ENCODE results near the gene GABRE.
"Not testable (repeated sequence)": the region's sequence is repeated elsewhere in the genome, so short reads cannot be mapped to it uniquely, and the experiment has no call there.

The GABRE gene

DNA sequence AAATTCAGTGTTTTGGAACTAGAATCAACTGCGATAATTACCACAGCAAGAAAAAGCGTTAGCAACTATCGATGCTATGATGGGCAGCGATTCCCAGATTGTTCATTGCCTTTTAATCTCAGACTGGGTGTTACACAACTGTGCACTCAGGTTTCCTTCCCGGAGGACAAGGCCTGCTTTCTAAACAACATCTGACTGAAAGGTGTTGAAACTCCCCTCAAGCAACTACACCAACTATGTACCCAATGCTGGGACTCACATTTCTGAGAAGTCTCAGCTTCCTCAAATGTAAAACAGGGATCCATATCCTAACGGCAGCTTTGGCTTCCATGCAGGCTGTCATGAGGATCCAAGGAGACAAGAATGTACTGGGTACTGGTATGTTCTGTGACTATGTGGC lies 8.2 kb downstream of the GABRE start:
- no peak for DNase-seq

DNA sequence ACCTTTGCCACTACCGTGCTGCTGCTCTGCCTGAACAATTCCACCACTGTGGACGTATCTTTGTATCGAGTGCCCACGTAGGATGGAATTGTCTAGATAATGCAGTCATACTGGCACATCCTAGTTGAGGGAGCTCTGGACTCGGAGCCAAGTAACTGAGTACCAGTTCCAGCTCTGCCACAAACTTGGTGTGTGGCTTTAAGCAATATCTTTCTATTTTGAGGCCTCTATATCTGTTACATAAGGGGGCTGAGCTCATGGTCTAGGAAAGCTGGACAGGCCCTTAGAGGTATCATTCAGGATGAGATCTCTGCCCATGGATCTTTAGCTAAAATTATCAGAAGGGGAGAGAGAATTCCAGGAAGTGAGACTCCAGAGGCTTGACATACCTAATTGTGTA lies 12.4 kb downstream of the GABRE start:
- DNase-seq: no peak

DNA sequence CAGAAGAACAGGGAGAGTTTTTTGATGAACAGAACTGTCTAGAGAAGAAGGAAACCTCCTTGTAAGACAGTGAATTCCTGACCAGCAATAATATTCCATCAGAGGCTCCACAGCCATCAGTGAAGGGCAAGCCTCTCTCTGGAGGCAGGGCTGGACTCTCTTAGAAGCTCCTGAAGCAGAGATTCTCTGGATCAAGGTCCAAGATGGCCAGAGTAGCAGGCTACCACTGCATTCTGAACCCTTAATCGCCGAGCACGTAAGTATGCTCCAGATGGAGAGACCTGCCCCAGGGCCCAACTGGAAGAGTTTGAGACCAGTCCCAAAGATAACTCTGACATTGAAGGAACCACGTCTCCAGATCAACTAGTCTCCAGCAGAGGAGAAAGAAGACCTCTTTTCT lies 16.4 kb downstream of the GABRE start:
- no peak for DNase-seq

DNA sequence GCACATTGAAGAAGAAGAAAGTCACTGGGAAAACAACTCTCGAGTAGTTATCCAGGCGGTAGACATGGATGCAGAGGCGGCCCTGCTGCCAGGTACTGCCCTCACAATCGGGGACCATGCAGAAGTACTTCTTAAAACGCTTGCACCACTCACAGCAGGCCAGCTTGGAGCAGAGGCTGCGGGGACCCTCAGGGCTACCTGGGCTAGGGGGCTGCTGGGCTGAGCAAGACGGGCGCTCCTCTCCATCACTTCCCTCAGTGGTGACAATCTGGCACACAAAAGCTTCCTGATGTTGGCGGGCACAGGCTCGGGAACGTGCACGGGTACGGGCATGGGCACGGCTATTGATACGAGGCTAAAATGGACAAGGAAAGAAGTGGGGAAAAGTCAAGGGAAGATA lies 19.7 kb downstream of the GABRE start:
- DNase-seq: no peak

- no peak for DNase-seq
Observed at GRCh38 chrX:151938172-151938571, 36.3 kb downstream of the GABRE start.

DNA sequence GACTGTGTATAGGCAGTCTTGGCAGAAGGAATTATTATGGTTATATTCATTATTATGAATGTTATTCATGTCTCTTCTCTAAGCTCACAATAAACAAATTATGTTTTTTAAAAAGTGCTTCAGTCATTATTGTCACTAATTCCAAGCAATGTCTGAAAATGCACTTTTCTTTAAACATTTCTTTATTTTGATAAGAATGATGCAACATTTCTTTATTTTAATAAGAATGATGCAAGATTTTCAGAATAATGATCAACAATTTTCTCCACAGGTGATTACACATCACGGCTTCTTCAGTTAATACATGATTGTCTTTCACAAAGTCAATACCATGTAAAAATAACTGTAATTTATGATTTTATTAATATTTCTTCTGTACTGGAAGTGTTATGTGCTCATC lies 39.1 kb downstream of the GABRE start:
- no peak for DNase-seq

DNA sequence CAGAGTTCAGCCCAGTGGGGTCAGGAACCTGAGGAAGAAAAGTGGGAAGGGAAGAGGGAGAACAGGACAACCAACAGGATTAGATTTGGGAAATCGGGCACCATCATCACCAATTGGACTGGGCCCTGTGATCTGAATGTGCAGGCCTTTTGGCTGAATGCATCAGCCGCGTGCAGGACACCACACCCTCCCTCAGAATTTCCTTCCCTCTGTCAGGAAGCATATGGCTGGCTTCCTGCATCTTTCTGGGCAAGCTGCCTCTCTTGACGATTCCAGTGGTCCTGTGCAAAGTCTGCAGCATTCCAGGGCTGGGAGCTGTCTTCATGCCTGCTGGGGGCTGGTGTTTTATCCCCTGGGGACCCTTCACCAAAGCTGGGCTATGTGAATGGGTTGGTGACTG lies 45.4 kb downstream of the GABRE start:
- no peak for DNase-seq

GRCh38 chrX:151923648-151924047 lies 50.8 kb downstream of the GABRE start:
- no peak for DNase-seq

- no peak for DNase-seq
Observed at GRCh38 chrX:151922692-151923091, 51.8 kb downstream of the GABRE start.

DNA sequence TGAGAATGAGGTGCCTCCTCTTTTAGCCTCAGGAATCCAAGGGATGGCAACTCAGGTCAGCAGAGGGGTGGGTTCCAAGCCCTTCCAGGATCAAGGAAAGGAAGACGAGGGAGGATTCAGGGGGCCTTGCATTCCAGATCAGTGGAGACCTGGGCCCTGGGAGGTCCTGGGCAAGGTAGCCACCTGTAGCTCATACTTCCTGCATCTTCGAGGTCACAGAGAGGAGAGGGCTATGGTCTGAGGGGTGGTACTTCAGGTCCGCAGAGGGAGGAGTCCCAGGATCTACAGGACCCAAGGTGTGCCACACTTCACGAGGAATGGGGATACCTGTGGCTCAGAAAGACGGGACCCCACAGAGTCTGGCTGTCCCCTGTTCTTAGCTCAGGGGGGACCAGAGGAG lies 52.6 kb downstream of the GABRE start:
- no peak for DNase-seq

- no peak for DNase-seq
Observed at GRCh38 chrX:151921292-151921691, 53.2 kb downstream of the GABRE start.

- DNase-seq: no peak
Observed at GRCh38 chrX:151920530-151920929, 53.9 kb downstream of the GABRE start.

GRCh38 chrX:151920101-151920500 lies 54.4 kb downstream of the GABRE start:
- no peak for DNase-seq

DNA sequence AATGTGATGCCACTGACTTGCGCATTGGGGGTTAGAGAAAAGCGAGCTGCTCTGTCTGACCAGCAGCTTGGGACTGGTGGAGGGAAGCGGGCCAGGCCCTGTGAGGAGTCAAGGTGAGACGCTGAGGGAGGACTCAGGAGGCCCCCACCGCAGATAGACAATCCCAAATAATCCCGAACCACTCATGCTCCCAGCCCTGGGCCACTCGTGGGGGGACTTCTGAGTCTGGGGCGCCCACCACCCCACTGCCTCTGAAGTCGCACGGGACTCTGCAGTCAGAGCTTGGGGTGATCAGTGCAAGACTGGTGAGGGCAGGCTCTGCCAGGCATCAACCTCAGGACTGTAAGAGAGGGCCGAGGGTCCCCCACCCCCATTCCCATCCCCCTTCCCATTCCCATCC lies 54.9 kb downstream of the GABRE start:
- no peak for DNase-seq

GRCh38 chrX:151918736-151919135 lies 55.7 kb downstream of the GABRE start:
- DNase-seq: not testable (repeated sequence)

GRCh38 chrX:151912780-151913179 lies 61.7 kb downstream of the GABRE start, which contains the start of gene MAGEA4:
TSS of gene MAGEA4 (plus strand) at chrX:151912889. CDS start at chrX:151923665, 10,776 bp downstream.
- no peak for DNase-seq

- no peak for DNase-seq
Observed at GRCh38 chrX:151912221-151912620, 62.3 kb downstream of the GABRE start.

GRCh38 chrX:151904989-151905388 lies 69.5 kb downstream of the GABRE start:
- no peak for DNase-seq
